HEK293 (cell line): ENCODE measurements around the gene GGA3.

Experiments used
- CTCF ChIA-PET: fragments of 350-600 bp; formaldehyde crosslinking; extraction: SDS; loops from one replicate; lab custom pipeline; 2021; ENCODE audit warnings: antibody characterized with exemption; lab: Yijun Ruan, JAX
- POLR2A ChIA-PET: fragments of 300-600 bp; formaldehyde crosslinking; extraction: SDS; loops from one replicate; lab custom pipeline; 2020; ENCODE audit warnings: antibody characterized with exemption, inconsistent platforms; lab: Yijun Ruan, JAX
- H3K27ac ChIP-seq: fragments of 200-500 bp; sonication (Bioruptor generic); 2 replicates; pipeline ENCODE4 v1.5.1; 2014; ENCODE audit warnings: low read depth, low read length, control low read depth, inconsistent platforms; ENCODE audit errors: extremely low read depth
- H3K36me3 ChIP-seq, 2 experiments: fragments of 200-500 bp in 1 of 2; sonication (Bioruptor generic) in 1 of 2; 1 replicate in 1 of 2; 2 replicates in 1 of 2; pipeline ENCODE4 v1.5.1; 2014 to 2017; ENCODE audit warnings: inconsistent platforms in 2 of 2, low read length in 2 of 2; ENCODE audit not compliant: control insufficient read depth in 2 of 2, insufficient read depth in 1 of 2
- H3K4me1 ChIP-seq: fragments of 200-500 bp; sonication (Bioruptor generic); 2 replicates; pipeline ENCODE4 v1.5.1; 2014; ENCODE audit warnings: mild to moderate bottlenecking, low read length, inconsistent platforms; ENCODE audit not compliant: control insufficient read depth, insufficient read depth
- H3K4me3 ChIP-seq: 2 replicates; pipeline ENCODE4 v1.5.1; 2011; ENCODE audit warnings: low read depth, mild to moderate bottlenecking, control low read depth, low read length, moderate library complexity
- H3K9me3 ChIP-seq: fragments of 200-500 bp; sonication (Bioruptor generic); 2 replicates; pipeline ENCODE4 v1.5.1; 2014; ENCODE audit warnings: low read depth, low read length, inconsistent platforms; ENCODE audit not compliant: control insufficient read depth, insufficient read depth
- GLIS1 ChIP-seq: fragments of 450-650 bp; formaldehyde crosslinking; IDR thresholded peaks from 2 replicates; pipeline ENCODE4 v1.5.1; 2016; ENCODE audit warnings: missing biosample characterization, missing genetic modification characterization
- GLIS2 ChIP-seq: fragments of 450-650 bp; formaldehyde crosslinking; IDR thresholded peaks from 2 replicates; pipeline ENCODE4 v1.5.1; 2016; ENCODE audit warnings: missing biosample characterization, missing genetic modification characterization
- HOXD13 ChIP-seq: sonication (generic); formaldehyde crosslinking; IDR thresholded peaks from 2 replicates; pipeline ENCODE4 v1.8.0; 2022; ENCODE audit warnings: missing genetic modification reagents, borderline replicate concordance
- PATZ1 ChIP-seq: fragments of 450-650 bp; formaldehyde crosslinking; IDR thresholded peaks from 2 replicates; pipeline ENCODE4 v1.5.1; 2016; ENCODE audit warnings: missing biosample characterization, missing genetic modification characterization
- REPIN1 ChIP-seq: fragments of 450-650 bp; formaldehyde crosslinking; IDR thresholded peaks from 2 replicates; pipeline ENCODE4 v1.5.1; 2017; ENCODE audit warnings: missing biosample characterization, missing genetic modification characterization, low read depth
- SP7 ChIP-seq: fragments of 450-650 bp; formaldehyde crosslinking; IDR thresholded peaks from 2 replicates; pipeline ENCODE4 v1.5.1; 2016; ENCODE audit warnings: missing biosample characterization, missing genetic modification characterization
- ZBTB17 ChIP-seq: fragments of 450-650 bp; formaldehyde crosslinking; IDR thresholded peaks from 2 replicates; pipeline ENCODE4 v1.5.1; 2016; ENCODE audit warnings: missing biosample characterization, missing genetic modification characterization
- ZBTB44 ChIP-seq: fragments of 450-650 bp; IDR thresholded peaks from 2 replicates; pipeline ENCODE4 v1.5.1; 2018; ENCODE audit warnings: missing biosample characterization, mild to moderate bottlenecking, missing genetic modification characterization
- ZNF202 ChIP-seq: fragments of 450-650 bp; formaldehyde crosslinking; IDR thresholded peaks from 2 replicates; pipeline ENCODE4 v1.5.1; 2016; ENCODE audit warnings: missing biosample characterization, missing genetic modification characterization, borderline replicate concordance
- ZNF335 ChIP-seq: fragments of 450-650 bp; formaldehyde crosslinking; conservative IDR thresholded peaks from 2 replicates; pipeline ENCODE4 v1.5.1; 2016; ENCODE audit warnings: missing biosample characterization, missing genetic modification characterization
- ZNF398 ChIP-seq: fragments of 450-650 bp; formaldehyde crosslinking; IDR thresholded peaks from 2 replicates; pipeline ENCODE4 v1.5.1; 2017; ENCODE audit warnings: missing biosample characterization, missing genetic modification characterization
- ZNF510 ChIP-seq: fragments of 450-650 bp; formaldehyde crosslinking; IDR thresholded peaks from 2 replicates; pipeline ENCODE4 v1.5.1; 2018; ENCODE audit warnings: mild to moderate bottlenecking, missing genetic modification characterization, missing biosample characterization; ENCODE audit not compliant: insufficient replicate concordance
- ZNF544 ChIP-seq: fragments of 450-650 bp; formaldehyde crosslinking; IDR thresholded peaks from 2 replicates; pipeline ENCODE4 v1.5.0; 2017; ENCODE audit warnings: missing biosample characterization, missing genetic modification characterization
- ZNF654 ChIP-seq: fragments of 450-650 bp; formaldehyde crosslinking; IDR thresholded peaks from 2 replicates; pipeline ENCODE4 v1.5.1; 2016; ENCODE audit warnings: low read depth, missing biosample characterization, missing genetic modification characterization
- ZNF660 ChIP-seq: fragments of 450-650 bp; IDR thresholded peaks from 2 replicates; pipeline ENCODE4 v1.5.1; 2018; ENCODE audit warnings: missing biosample characterization, mild to moderate bottlenecking, missing genetic modification characterization
- ZNF768 ChIP-seq: fragments of 450-650 bp; formaldehyde crosslinking; IDR thresholded peaks from 2 replicates; pipeline ENCODE4 v1.5.1; 2018; ENCODE audit warnings: missing biosample characterization, mild to moderate bottlenecking, missing genetic modification characterization
- ZSCAN30 ChIP-seq: fragments of 450-650 bp; IDR thresholded peaks from 2 replicates; pipeline ENCODE4 v1.5.1; 2018; ENCODE audit warnings: missing biosample characterization, mild to moderate bottlenecking, missing genetic modification characterization, moderate library complexity
- TF ChIP-seq, protein P1 (sequence below): fragments of 450-650 bp; formaldehyde crosslinking; IDR thresholded peaks from 2 replicates; pipeline ENCODE4 v1.5.1; 2016; ENCODE audit warnings: missing biosample characterization, missing genetic modification characterization

GGA3 gene

DNA sequence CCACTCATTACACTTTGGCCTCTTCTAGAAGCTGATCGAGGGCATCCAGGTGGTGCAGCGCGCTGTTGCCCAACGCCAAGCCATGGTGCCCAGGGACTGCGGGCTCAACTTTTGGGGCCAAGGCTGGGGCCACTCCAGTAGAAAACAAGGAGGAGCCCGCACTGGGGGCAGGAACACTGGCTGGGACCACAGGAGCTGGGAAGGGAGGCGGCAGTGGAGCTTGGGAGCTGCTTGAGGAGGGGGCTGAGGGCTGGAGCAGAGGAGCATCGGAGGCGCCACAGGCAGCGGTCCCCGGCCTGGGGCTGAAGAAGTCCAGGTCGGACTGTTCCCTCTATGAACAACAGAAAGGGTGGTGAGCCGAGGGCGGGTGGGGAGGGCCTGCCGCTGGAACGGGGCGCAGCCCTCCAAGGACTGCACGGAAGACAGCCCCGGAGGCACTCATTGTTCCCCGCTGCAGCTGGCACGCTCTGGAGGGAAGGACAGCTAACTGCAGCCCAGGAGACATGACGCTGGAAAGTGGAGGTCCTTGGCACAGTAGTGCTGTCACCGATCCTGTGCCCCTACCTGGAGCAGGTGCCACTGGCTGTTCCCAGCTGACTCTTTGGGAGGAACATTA, 21.5 kb downstream of the GGA3 start:
- Histone ChIP-seq H3K4me3 (no peak overlapping the region), H3K4me1 (no peaks in the 10 kb centered on the region), H3K9me3 (no peaks in the 10 kb centered on the region), H3K36me3 (peaks cover 35 to 100% of the 10 kb centered on the region in 2 experiments), H3K27ac (peak overlapping the region; percentile 47; the same call in 1 of the 2 replicates)
- POLR2A ChIA-PET: interaction anchor here (0.6 to 3.5 kb wide), 8 partner anchors 10 to 166 kb away, joined by 3 to 26 read pairs (median 4); partner anchors contain the start of genes GGA3, GRB2, MIF4GD and MRPS7
- TF ChIP-seq ZNF335 (tag by site-specific recombination) (peak; percentile 38), ZSCAN30 (tag by site-specific recombination) (no peak), ZNF398 (tag by site-specific recombination) (no peak), SP7 (tag by site-specific recombination) (no peak)
- TF ChIP-seq, protein P1, sequence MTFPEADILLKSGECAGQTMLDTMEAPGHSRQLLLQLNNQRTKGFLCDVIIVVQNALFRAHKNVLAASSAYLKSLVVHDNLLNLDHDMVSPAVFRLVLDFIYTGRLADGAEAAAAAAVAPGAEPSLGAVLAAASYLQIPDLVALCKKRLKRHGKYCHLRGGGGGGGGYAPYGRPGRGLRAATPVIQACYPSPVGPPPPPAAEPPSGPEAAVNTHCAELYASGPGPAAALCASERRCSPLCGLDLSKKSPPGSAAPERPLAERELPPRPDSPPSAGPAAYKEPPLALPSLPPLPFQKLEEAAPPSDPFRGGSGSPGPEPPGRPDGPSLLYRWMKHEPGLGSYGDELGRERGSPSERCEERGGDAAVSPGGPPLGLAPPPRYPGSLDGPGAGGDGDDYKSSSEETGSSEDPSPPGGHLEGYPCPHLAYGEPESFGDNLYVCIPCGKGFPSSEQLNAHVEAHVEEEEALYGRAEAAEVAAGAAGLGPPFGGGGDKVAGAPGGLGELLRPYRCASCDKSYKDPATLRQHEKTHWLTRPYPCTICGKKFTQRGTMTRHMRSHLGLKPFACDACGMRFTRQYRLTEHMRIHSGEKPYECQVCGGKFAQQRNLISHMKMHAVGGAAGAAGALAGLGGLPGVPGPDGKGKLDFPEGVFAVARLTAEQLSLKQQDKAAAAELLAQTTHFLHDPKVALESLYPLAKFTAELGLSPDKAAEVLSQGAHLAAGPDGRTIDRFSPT (tag by site-specific recombination): 0 out of 2 replicates have a peak, but pooled peaks have one; percentile 30
- CTCF ChIA-PET: interaction anchor here (0.6 to 7.4 kb wide), 42 partner anchors 9 to 1060 kb away, joined by 3 to 74 read pairs (median 4); partner anchors contain the start of genes GGA3, MIF4GD, MRPS7 and TSEN54

- TF ChIP-seq GLIS1 (tag by site-specific recombination): peak; percentile 83
- no peak for TF ChIP-seq ZNF768 (tag by site-specific recombination)
- no peak for TF ChIP-seq REPIN1 (tag by site-specific recombination)
- 0 out of 2 replicates have a peak, but pooled peaks have one; percentile 54 for TF ChIP-seq GLIS2 (tag by site-specific recombination)
- TF ChIP-seq ZNF660 (tag by site-specific recombination): no peak
- H3K4me1 ChIP-seq: no peaks in the 10 kb centered on the region
- no peaks in the 10 kb centered on the region for H3K9me3 ChIP-seq
- CTCF ChIA-PET: interaction anchor here (0.5 to 7.4 kb wide), 19 partner anchors 9 to 1061 kb away, joined by 3 to 74 read pairs (median 9); partner anchors contain the start of genes GGA3, GRB2, MIF4GD and MRPS7
- H3K36me3 ChIP-seq: peaks cover 41 to 100% of the 10 kb centered on the region in 2 experiments
- H3K27ac ChIP-seq: no peak overlapping the region
- POLR2A ChIA-PET: interaction anchor here (1.2 to 3.5 kb wide), 4 partner anchors 10 to 167 kb away, joined by 3 to 26 read pairs (median 10); partner anchors contain the start of genes GRB2 and MIF4GD
- H3K4me3 ChIP-seq: no peak overlapping the region
Observed at GRCh38 chr17:75239214-75239613, 22.2 kb downstream of the GGA3 start.

- Histone ChIP-seq H3K9me3 (no peaks in the 10 kb centered on the region), H3K4me1 (no peaks in the 10 kb centered on the region), H3K4me3 (no peak overlapping the region), H3K27ac (no peak overlapping the region), H3K36me3 (peaks cover 45 to 98% of the 10 kb centered on the region in 2 experiments)
- ChIA-PET POLR2A (interaction anchor here (1.2 to 3.5 kb wide), 5 partner anchors 9 to 167 kb away, joined by 3 to 26 read pairs (median 4); partner anchors contain the start of genes GRB2, MIF4GD and SLC25A19), CTCF (interaction anchor here (0.5 to 7.4 kb wide), 17 partner anchors 9 to 509 kb away, joined by 3 to 74 read pairs (median 7); partner anchors contain the start of genes GGA3, GRB2, MIF4GD and MRPS7)
- no peak for TF ChIP-seq ZNF544
- TF ChIP-seq, protein P1 (tag by site-specific recombination): peak; percentile 36; the same call in 1 of the 2 replicates
- TF ChIP-seq ZBTB17 (tag by site-specific recombination): peak; percentile 43; the same call in 1 of the 2 replicates
- peak; percentile 43 for TF ChIP-seq PATZ1 (tag by site-specific recombination)
- no peak for TF ChIP-seq HOXD13 (CRISPR knock-in tag)
- TF ChIP-seq ZNF654 (tag by site-specific recombination): peak; percentile 64
- TF ChIP-seq ZBTB44 (tag by site-specific recombination): no peak
- no peak for TF ChIP-seq ZNF202 (tag by site-specific recombination)
- TF ChIP-seq ZNF510 (tag by site-specific recombination): no peak
Observed at GRCh38 chr17:75238684-75239191, 22.7 kb downstream of the GGA3 start.
